Inflammatory macrophage treated with lipopolysaccharide for 1 hour (primary cell): ENCODE data around the gene GNB4.
A peak's percentile ranks its signal among the peaks of the same experiment; 100 is the strongest.

Source experiments
- DNase-seq, 2 donors: peaks; one replicate each; pipeline ENCODE4 v3.0.0-alpha.2; 2020 to 2022

GNB4 gene

GRCh38 chr3:179432451-179432850, 18.8 kb downstream of the GNB4 start:
- no peak for DNase-seq

- DNase-seq, result peak; percentile 55 to 69
Observed at GRCh38 chr3:179432021-179432420, 19.2 kb downstream of the GNB4 start.

DNA sequence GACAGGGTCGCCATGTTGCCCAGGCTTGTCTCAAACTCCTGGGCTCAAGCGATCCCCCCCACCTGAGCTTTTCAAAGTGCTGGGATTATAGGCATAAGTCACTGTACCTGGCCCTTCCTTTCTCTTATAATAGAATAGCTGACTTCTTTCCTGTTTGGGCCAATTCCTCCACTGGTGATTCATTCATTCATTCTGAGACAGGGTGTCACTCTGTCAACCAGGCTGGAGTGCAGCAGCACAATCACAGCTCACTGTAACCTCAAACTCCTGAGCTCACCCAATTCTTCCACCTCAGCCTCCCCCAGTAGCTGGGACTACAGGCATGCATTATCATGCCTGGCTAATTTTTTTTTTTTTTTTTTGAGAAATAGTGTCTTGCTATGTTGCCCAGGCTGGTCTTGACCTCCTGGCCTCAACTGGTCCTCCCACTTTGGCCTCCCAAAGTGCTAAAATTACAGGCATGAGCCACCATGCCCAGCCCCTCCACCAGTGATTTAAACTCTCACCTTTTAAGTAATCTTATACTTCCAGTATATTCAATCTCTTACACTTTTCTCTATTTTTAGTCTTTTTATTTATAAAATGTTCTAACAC, 20.9 kb downstream of the GNB4 start:
- no peak for DNase-seq

DNA sequence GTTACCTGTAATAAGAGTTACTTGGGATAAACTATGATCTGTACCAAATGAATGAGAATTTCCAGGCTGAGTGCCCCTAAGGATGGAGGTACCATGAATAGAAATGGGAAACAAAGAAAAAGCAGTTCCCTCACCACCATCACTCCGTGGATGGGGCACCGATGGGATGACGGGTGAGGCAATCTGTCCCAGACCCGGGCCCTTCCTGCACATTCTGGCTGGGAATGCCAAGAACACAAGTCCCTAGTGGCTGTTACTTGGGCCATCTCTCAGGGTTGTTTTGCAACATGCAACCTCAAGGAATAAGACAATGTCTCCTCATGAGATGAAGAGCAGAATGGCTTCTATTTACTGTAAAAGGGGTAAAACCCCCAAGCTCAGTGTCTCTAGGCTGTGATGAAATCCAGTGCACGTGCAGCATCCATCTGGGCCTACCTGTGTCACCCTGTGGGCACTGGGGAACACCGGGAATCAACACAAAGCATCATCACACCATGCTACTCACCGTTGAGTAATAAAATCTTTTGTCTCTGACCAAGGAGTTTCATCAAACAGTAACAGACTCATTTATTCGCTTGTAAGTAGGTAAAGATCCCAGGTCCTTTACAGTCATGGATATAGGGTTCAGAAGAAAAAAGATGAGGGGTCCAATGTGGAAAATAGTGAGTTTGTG, 22.3 kb downstream of the GNB4 start:
- DNase-seq, result no peak

DNA sequence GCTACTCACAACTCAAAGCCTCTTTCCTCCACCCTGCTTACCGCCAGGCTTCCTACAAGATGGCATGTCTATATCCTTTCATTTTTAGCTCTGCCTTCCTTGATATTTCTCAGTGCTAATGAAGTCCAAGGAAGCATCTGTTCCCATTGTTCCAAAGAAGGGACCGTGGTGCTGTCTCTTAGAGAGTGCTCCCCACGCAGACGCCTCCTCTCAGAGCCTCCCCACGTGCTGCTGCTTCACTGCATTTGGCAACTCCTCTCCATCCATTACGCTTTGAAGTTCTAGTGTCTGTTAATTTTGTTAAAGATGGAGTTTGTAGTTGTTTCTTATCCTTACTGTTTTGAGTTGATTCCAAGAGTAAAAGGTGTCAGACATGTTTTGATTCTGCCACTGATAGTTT, 26.2 kb downstream of the GNB4 start:
- DNase-seq, result no peak

- peak; percentile 18 to 22 for DNase-seq
Observed at GRCh38 chr3:179421500-179421899, 29.8 kb downstream of the GNB4 start.

DNA sequence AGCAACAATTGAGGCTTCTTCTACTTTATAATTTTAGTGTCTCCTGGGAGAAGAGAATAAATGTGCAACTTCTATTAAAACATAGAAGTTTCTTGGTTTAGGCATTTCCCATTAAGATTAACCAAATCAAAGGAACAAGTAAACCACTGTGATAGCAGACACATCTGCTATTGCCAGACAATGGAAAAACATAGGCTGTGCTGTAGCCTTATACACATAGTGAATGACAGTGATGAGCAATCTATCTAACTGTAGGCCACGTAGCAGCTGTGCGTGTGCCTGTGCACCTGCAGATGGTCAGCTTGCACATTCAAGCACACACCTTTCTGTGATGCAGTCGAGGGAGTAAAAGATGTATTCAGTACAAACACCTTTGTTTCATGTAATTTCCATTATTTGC, 32.7 kb downstream of the GNB4 start:
- DNase-seq, result no peak

DNA sequence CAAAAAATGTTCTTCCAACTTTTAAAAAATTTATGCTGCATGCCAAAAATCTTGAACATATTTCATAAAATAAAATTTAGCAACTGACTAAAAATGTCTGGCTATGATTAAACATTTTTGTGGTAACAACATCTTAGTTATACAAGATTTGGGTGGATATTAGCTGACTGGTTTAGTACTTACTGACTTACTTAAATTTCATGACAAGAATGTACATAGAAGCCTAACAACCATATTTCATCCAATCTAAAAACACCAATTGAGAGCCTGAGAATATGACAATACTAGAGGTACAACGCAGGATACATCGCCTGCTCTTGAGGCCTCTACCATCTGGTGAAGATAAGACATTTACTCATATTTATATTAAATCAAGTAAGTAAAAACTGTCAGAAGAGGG, 34.6 kb downstream of the GNB4 start:
- DNase-seq, result no peak

- DNase-seq, result no peak
Observed at GRCh38 chr3:179415377-179415776, 35.9 kb downstream of the GNB4 start.

DNA sequence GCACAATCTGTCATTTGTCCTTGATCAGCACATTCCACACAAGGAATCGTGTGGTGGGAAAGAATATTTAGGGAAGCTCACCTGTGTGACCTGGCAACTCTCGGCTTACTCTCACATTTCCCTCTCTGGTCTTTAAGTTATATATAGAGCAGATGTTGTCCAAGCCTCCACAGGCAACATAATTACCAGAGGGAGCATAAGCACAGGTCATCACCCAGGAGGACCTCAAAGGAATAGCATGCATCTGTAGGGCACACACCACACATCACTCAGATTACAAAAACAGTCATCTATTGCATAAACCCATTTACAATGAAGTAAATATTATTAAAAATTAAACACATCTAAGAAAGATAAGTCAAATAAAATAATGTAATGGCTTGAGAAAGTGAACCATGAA, 36.5 kb downstream of the GNB4 start:
- no peak for DNase-seq

- no peak for DNase-seq
Observed at GRCh38 chr3:179410999-179411398, 40.3 kb downstream of the GNB4 start.

- DNase-seq, result peak; percentile 7 to 9
Observed at GRCh38 chr3:179410331-179410730, 40.9 kb downstream of the GNB4 start.

DNA sequence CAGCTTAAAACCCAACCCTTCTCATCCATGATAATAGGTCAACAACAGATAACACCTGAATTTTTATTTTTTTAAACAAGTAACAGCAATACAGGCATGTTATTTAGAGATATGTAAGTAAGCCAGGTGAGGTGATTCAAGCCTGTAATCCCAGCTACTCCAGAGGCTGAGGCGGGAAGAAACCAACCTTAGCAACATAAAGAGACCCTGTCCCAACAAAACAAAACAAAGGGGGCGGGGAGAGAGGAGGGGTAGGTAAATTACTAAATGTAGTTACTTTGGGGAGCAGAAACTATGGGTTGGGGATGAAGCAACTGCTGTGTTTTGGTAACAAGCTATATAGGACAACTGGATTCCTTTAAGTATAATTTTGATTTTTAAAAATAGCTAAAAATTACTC, 47.0 kb downstream of the GNB4 start:
- DNase-seq, result no peak

GRCh38 chr3:179402963-179403362, 48.3 kb downstream of the GNB4 start:
- no peak for DNase-seq

DNA sequence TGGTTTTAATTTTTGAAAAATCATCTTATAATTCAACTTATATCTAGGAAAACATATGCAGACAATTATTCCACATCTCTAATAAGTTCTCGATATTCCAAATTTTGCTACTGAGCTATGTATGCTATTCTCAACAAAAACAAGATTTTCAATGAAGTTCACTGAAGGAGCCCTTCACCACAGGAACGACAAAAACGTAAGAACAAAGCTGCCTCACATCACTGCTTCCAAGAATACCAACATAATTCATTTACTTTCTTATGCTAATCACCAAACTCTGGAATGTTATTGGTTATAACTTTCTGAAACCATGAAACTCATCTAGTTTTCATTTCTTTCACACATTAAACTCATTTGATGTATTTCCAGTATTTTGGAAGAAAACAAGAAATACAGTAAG, 49.7 kb downstream of the GNB4 start:
- DNase-seq, result no peak

DNA sequence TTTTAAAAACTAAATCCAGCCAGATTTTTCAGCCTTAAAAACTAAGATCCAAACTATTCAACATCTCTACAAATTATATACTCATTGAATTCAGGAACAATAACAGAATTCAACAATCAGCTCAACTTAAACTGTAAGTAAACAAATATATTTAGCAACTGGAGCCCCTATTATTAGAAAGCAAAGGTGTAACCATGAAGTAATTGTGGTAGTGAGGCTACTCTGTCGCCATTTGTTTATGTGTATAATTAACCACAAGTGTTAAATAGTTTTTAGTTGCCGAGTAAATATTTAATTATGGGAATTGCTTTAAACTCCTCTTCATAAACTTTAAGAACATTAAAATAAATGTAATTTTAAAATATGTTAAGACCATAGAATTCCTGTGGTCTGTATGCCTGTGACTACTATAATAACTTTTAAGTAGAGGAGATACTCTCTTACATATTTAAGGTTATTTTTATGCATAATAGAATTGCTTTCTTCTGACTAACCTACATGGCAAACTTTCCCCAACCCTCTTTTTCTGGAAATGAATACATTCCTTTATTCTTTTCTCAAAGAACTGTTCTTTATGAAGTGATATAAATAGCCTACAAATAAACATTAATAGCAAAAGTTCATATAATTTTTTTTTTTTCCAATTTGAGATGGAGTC, 52.6 kb downstream of the GNB4 start:
- no peak for DNase-seq

DNA sequence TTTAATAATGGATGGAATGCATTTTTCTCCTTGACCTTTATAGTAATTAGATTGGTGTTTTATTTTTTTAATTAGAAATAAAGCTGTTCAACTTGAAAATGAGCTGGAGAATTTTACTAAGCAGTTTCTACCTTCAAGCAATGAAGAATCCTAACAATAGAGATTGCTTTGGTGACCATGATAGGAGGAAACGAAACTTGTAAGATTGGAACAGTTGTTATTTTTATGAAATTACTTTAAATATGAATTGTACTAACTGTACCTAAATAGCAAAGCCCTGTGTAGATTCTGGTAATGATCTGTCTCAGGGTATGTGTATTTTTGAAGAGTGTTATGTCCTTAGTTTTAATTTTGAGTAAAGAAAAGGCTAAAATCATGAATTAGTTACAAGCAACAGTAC, 59.4 kb downstream of the GNB4 start:
- DNase-seq, result no peak

- DNase-seq, result no peak
Observed at GRCh38 chr3:179376474-179376873, 74.8 kb downstream of the GNB4 start.

DNA sequence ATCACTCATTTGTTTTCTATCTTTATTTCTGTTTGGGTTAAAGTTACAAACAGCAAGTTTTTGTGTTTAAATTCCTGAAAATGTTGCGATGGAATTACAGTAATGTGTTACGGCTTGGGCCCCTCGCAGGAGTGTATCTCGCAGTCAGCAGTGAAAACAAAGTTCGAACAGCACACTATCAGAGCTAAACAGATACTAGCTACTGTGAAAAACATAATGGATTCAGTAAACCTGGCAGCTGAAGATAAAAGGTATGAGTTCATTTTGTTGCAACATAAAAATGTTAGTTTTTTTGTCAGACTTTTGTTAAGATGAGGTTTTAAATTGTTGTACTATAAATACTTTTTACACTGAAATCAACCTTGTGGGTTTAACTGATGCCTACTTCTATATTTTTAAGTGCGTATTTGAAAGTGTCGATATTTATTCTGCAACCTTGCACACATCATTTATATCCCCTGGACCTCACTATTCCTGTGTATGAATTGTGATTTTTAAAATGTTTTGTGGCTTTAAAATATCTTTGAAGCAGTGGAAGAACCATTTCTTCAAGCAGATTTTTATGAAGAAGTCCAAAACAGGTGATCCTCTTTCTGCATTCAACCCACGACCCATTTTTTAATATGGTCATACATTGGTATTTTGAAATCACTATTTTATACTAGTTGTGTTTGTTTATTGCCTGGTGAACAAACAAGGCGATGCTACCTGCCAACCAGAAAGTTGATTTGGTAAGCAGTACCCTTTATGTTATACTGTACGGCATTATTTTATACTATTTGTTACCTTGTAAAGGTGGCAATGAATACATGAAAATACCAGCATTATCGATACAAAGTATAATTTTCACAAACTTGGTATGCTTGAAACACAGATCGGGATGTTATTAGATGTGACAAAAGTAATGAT, 75.9 kb downstream of the GNB4 start:
- no peak for DNase-seq

GRCh38 chr3:179373938-179374337, 77.3 kb downstream of the GNB4 start:
- DNase-seq, result no peak

DNA sequence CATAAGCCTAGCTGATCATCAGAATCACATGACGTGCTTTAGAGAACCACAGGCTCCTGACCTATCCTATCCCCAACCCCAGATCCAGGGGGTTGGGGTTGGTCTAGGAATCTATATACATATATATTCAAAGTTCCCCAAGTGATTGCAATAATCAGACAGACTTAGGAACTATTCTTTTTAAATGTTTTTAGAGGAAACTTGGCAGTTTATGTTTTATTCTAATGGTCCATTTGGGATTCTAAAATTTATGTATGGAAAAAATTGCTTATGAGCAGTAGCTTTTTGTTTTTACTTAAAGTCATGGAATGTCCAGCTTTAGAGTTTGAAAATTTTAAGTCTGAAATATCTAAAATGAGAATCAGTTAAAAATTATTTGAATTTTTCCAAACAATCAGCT, 81.6 kb downstream of the GNB4 start:
- DNase-seq, result no peak

DNA sequence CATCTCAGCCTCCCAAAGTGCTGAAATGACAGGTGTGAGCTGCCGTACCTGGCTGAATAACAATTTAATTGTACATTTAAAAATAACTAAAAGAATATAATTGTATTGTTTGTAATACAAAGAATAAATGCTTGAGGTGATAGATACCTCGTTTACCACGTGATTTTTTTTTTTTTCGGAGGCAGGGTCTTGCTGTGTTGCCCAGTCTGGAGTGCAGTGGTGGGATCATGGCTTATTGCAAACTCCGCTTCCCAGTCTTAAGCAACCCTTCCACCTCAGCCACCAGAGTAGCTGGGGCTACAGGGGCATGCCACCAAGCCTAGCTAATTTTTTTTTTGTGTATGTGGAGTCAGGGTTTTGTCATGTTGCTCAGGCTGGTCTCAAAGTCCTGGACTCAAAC, 87.9 kb downstream of the GNB4 start:
- no peak for DNase-seq

DNA sequence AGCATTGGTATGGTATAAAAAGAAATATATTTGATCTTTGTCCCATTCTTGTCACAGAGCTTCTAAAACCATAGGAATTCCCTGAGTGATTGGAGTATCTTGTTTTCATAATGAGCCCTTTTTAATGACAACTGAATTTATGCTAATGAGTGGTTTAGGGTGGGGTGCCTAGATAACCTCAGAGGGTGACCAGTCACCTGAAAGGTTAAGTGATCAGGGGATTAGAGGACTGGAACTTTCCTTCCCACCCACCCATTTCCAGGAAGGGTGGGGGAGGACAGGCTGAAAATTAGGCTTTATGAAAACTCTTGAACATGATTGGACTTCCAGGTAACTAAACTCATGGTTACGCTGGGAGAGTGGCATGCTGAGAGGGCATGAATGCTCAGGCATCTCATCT, 95.3 kb downstream of the GNB4 start:
- no peak for DNase-seq
